ENCODE results near the gene KCNF1.
A peak's percentile ranks its signal among the peaks of the same experiment; 100 is the strongest.

The KCNF1 gene

DNA sequence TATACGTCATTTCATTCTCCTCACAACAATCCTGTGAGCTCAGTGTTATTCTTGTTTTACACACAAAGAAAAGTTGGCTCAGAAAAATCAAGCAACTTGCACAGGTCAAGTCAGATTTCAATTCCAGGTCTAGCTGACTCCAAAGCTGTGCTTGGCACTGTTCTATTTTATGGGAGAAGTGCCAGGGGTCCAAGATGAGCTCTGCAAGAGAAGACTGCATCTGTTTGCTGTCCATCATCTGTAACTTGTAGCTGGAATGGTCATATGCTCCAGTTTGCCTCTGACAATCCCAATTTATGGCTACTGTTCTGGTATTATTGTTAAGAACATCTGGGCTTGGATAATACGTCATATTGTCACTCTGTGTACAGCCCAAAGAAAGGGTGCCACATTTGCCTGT is 28.9 kb downstream of the KCNF1 start:
- H3K4me3 ChIP-seq (ENCODE audit: low read length) = no peak overlapping the region
- TF ChIP-seq CTCF (conservative IDR thresholded peaks at IDR 0.05; ENCODE audit: low read length) = no peak
- DNase-seq (ENCODE audit: low read depth) = no peak

DNA sequence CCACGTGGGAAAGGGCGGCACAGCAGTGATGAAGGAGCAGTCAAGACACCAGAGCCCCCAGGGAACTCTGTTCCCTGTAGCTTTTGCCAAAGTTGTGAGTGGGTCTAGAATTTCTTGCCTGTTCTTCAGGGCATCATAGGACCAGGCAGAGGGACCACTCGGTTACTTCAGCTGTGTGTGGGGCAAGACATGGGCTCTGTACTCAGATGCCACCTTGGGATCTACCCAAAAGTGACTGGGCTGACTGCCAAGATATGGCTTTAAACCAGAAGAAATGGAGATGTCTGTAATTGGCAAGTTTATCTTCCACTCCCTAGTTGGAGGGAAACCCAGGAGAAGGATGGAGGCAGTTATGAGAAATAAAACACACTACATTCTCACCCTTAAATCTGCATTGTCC is 29.6 kb downstream of the KCNF1 start:
- no peak for TF ChIP-seq CTCF (conservative IDR thresholded peaks at IDR 0.05; ENCODE audit: low read length)
- no peak overlapping the region for H3K4me3 ChIP-seq (ENCODE audit: low read length)
- no peak for DNase-seq (ENCODE audit: low read depth)

- H3K4me3 ChIP-seq (ENCODE audit: low read length) = no peak overlapping the region
- no peak for DNase-seq (ENCODE audit: low read depth)
- TF ChIP-seq CTCF (conservative IDR thresholded peaks at IDR 0.05; ENCODE audit: low read length) = no peak
These were observed 33.1 kb downstream of the KCNF1 start for GRCh38 chr2:10944799-10945198.

GRCh38 chr2:10946394-10946793 is 34.7 kb downstream of the KCNF1 start:
- no peak for DNase-seq (ENCODE audit: low read depth)
- no peak overlapping the region for H3K4me3 ChIP-seq (ENCODE audit: low read length)

DNA sequence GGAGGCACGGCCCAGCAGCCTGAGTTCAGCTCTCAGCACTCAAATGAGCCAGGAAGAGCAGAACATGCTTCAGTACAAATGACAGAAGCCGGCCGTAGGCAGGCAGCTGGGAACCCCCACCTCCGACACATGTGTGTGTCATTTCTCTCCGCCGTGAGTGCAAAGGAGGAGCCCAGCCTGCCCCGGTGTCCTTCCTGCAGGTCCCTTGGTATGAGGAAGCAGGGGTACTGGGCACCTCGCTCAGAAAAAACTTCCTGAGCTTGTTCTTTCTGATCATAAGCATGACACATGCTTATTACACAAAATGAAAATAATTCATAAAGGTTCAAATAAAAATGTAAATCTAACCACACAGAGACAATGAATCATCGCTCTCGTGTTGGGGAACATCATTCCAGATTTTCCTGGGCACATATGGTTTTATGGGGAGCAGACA is 35.3 kb downstream of the KCNF1 start:
- no peak overlapping the region for H3K4me3 ChIP-seq (ENCODE audit: low read length)
- DNase-seq (ENCODE audit: low read depth) = peak; percentile 7
- TF ChIP-seq CTCF (conservative IDR thresholded peaks at IDR 0.05; ENCODE audit: low read length) = no peak

More at GRCh38 chr2:10946394-10946793, 34.7 kb downstream of the KCNF1 start:
- TF ChIP-seq CTCF (conservative IDR thresholded peaks at IDR 0.05; ENCODE audit: low read length) = no peak

DNA sequence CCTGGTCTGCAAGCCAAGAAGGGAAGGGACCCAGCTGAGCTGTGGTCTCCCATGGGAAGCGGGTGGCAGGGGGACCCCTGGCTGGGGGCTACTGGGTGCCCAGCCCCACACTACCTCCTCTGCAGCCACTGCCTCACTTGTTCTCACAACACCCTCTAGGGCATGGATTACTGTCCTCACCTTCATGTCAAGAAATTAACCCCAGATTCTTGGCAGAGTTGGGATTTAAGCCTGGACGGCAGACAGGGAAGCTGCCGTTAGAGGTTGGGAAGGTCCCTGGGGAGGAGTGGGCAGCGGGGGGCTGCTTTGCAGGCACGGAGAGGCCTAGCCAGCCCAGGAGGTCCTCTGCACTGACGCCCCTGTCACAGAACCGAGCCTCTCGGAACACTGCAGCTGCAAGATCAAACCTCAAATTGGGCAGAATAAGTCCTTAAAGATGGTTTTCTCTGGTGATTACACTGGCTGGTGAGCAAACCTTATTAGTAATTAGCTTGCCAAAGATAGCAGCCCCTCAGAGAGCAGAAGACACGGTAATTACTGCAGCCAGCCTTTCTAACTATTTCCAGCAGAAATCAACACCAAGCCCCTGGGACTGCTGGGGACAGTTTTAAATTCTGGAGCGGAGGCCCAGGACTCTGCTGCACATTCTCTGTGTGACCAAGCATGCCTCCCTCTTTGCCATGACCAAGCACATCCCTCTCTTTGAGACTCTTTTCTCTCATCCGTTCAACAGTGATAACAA is 35.9 kb downstream of the KCNF1 start:
- H3K4me3 ChIP-seq (ENCODE audit: low read length) = no peak overlapping the region
- DNase-seq (ENCODE audit: low read depth) = no peak
- no peak for TF ChIP-seq CTCF (conservative IDR thresholded peaks at IDR 0.05; ENCODE audit: low read length)

GRCh38 chr2:10948188-10948564 is 36.4 kb downstream of the KCNF1 start:
- no peak overlapping the region for H3K4me3 ChIP-seq (ENCODE audit: low read length)
- no peak for DNase-seq (ENCODE audit: low read depth)
- no peak for TF ChIP-seq CTCF (conservative IDR thresholded peaks at IDR 0.05; ENCODE audit: low read length)

All from AG10803 (cell line).